Measurements from ENCODE around the gene TOR1AIP1. TPM values are rescaled to one million over a fixed set of nuclear protein-coding genes. Genes with fewer than 3 reads are reported as not detected.
A peak's percentile ranks its signal among the peaks of the same experiment; 100 is the strongest.

The TOR1AIP1 gene
- total RNA-seq, 1 donor from 2014 or later, result 11.1 TPM

DNA sequence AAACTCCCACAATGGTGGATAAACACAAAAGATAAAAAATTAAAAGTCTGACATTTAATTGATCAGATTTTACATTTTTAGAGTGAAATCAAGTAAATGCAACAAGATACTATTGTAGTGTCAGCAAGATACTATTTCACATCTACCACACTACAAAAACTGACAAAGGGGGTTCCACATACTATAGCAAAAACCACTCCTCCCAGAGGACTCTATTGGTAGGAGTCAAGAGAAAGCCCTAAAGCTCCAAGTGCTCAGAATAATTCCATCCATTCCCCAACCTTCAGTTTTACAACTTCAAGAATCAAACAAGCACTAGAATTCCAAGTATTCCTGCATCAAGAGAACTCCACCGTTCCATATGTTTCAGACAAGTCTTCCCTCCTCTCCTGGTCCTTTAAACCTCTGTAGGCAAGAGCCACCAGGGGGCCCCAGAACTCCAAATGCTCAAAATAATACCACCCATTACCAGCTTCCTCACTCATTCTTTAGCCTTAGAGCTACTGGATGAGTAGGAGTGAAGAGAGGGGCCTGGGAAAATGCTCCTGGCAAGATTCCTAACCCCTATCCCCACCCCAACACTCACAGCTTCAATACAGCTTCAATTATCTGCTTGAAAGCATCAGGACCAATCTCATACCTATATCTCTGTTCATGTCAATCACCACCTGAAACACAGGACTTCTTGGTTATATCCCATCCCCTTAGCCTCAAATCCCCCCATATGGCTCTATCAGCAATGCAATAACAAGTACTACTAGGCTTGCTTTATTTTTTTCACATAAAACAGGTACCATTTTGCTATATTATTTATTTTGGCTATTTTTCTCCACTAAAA lies 14.4 kb upstream of the TOR1AIP1 start:
- Mint-ChIP-seq H3K4me3 (ENCODE audit: unreplicated experiment) (no peak overlapping the region), H3K9me3 (ENCODE audit: unreplicated experiment) (no peaks in the 10 kb centered on the region), H3K27me3 (ENCODE audit: unreplicated experiment) (no peaks in the 10 kb centered on the region), H3K4me1 (ENCODE audit: low read depth, unreplicated experiment) (peaks cover 10% of the 10 kb centered on the region), H3K27ac (ENCODE audit: unreplicated experiment) (peak overlapping the region; percentile 11), H3K36me3 (ENCODE audit: unreplicated experiment) (no peaks in the 10 kb centered on the region)
- peak; percentile 56 for DNase-seq
- TF ChIP-seq, protein P1, sequence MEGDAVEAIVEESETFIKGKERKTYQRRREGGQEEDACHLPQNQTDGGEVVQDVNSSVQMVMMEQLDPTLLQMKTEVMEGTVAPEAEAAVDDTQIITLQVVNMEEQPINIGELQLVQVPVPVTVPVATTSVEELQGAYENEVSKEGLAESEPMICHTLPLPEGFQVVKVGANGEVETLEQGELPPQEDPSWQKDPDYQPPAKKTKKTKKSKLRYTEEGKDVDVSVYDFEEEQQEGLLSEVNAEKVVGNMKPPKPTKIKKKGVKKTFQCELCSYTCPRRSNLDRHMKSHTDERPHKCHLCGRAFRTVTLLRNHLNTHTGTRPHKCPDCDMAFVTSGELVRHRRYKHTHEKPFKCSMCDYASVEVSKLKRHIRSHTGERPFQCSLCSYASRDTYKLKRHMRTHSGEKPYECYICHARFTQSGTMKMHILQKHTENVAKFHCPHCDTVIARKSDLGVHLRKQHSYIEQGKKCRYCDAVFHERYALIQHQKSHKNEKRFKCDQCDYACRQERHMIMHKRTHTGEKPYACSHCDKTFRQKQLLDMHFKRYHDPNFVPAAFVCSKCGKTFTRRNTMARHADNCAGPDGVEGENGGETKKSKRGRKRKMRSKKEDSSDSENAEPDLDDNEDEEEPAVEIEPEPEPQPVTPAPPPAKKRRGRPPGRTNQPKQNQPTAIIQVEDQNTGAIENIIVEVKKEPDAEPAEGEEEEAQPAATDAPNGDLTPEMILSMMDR (IDR thresholded peaks at IDR 0.05; ENCODE audit: partially characterized antibody, unreplicated experiment), result peak; percentile 62

GRCh38 chr1:179870870-179871269 lies 11.2 kb upstream of the TOR1AIP1 start:
- H3K36me3 Mint-ChIP-seq (ENCODE audit: unreplicated experiment), result no peaks in the 10 kb centered on the region
- H3K4me1 Mint-ChIP-seq (ENCODE audit: low read depth, unreplicated experiment), result peaks cover 10% of the 10 kb centered on the region
- no peaks in the 10 kb centered on the region for H3K27me3 Mint-ChIP-seq (ENCODE audit: unreplicated experiment)
- H3K9me3 Mint-ChIP-seq (ENCODE audit: unreplicated experiment), result no peaks in the 10 kb centered on the region
- no peak overlapping the region for H3K27ac Mint-ChIP-seq (ENCODE audit: unreplicated experiment)
- DNase-seq, result no peak
- TF ChIP-seq, protein P1 (IDR thresholded peaks at IDR 0.05; ENCODE audit: partially characterized antibody, unreplicated experiment), result no peak
- no peak overlapping the region for H3K4me3 Mint-ChIP-seq (ENCODE audit: unreplicated experiment)

DNA sequence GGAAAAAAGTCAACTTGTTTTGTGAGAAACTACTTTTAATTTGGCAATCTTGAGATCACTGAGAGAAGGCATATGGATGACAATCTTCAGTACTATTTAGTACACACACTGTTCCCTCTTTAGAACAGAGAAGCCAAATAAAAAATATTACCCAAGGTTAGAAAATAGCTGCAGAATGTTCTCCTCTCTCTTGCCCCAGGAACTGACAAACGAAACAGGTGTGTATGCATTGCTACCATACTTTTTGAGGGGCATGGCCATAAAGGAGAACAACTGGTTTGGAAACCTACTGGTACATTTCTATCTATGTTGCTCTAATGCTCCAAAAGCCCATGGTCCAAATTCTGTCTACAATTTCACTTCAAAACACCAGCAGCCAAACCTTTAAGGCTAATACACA lies 10.1 kb upstream of the TOR1AIP1 start:
- no peaks in the 10 kb centered on the region for H3K9me3 Mint-ChIP-seq (ENCODE audit: unreplicated experiment)
- TF ChIP-seq, protein P1 (IDR thresholded peaks at IDR 0.05; ENCODE audit: partially characterized antibody, unreplicated experiment), result no peak
- H3K4me1 Mint-ChIP-seq (ENCODE audit: low read depth, unreplicated experiment), result peaks cover 12% of the 10 kb centered on the region
- H3K36me3 Mint-ChIP-seq (ENCODE audit: unreplicated experiment), result no peaks in the 10 kb centered on the region
- no peak for DNase-seq
- H3K27ac Mint-ChIP-seq (ENCODE audit: unreplicated experiment), result no peak overlapping the region
- H3K4me3 Mint-ChIP-seq (ENCODE audit: unreplicated experiment), result no peak overlapping the region
- H3K27me3 Mint-ChIP-seq (ENCODE audit: unreplicated experiment), result no peaks in the 10 kb centered on the region

DNA sequence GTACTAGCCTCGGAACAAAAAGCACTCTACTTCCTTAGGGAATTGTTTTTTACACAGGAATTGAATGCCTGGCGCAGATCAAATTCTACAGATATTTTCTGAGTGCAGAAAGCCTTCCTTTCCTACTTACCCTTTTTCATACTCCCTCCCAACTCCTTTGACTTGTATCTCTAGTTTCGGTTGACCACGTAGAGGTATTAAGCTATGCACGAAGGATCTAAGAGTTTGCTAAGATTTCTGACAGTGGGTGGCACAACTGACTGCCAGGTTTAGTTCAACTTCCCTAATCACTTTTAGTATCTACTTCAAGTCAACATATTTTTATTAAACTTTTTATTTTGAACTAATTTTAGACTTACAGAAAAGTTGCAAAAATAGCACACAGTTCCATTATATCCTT lies 9.5 kb upstream of the TOR1AIP1 start:
- Mint-ChIP-seq H3K4me3 (ENCODE audit: unreplicated experiment) (no peak overlapping the region), H3K27me3 (ENCODE audit: unreplicated experiment) (no peaks in the 10 kb centered on the region)

DNA sequence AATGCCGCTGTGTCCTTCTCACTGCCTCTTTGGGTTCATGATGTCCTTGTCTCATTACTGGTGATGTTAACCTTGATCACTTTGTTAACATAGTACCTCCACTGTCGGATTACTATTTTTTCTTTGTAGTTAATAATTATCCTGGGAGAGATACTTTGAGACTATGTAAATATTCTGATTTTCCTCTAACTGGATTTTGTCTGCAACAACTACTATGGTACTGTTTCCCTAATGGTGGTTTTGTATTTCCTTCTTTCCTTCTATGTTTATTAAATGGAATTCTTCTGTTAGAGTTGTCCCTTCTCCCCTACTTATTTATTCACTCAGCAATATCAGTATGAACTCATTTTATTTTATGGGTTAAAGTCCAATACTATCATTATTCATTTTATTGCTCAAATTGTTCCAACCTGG lies 8.6 kb upstream of the TOR1AIP1 start:
- Mint-ChIP-seq H3K9me3 (ENCODE audit: unreplicated experiment) (peaks cover 4% of the 10 kb centered on the region), H3K36me3 (ENCODE audit: unreplicated experiment) (no peaks in the 10 kb centered on the region), H3K27me3 (ENCODE audit: unreplicated experiment) (no peaks in the 10 kb centered on the region), H3K4me1 (ENCODE audit: low read depth, unreplicated experiment) (peaks cover 7% of the 10 kb centered on the region), H3K4me3 (ENCODE audit: unreplicated experiment) (no peak overlapping the region), H3K27ac (ENCODE audit: unreplicated experiment) (no peak overlapping the region)
- no peak for DNase-seq
- TF ChIP-seq, protein P1 (IDR thresholded peaks at IDR 0.05; ENCODE audit: partially characterized antibody, unreplicated experiment), result no peak

More for the DNA sequence above, 9.5 kb upstream of the TOR1AIP1 start:
- H3K36me3 Mint-ChIP-seq (ENCODE audit: unreplicated experiment), result no peaks in the 10 kb centered on the region
- H3K4me1 Mint-ChIP-seq (ENCODE audit: low read depth, unreplicated experiment), result peaks cover 11% of the 10 kb centered on the region
- H3K27ac Mint-ChIP-seq (ENCODE audit: unreplicated experiment), result no peak overlapping the region
- no peak for DNase-seq
- peaks cover 2% of the 10 kb centered on the region for H3K9me3 Mint-ChIP-seq (ENCODE audit: unreplicated experiment)
- TF ChIP-seq, protein P1 (IDR thresholded peaks at IDR 0.05; ENCODE audit: partially characterized antibody, unreplicated experiment), result no peak

Data from glutamatergic neuron (in vitro differentiated cells).